IMR-90 (cell line): ENCODE data around the gene FOXC1. TPM values are rescaled to one million over a fixed set of nuclear protein-coding genes. Genes with fewer than 3 reads are reported as not detected.

ENCODE experiments used
- ATAC-seq: fragments of 200-7000 bp; cut with Tn5 transposase; 2 replicates; pipeline ENCODE4 v1.9.1; 2020; ENCODE audit warnings: low read depth, mild to moderate bottlenecking, moderate library complexity
- BruUV-seq: library from RNA; stranded (reverse); fragments of 400-500 nt; replicated peaks from 2 replicates; lab custom pipeline; 2021; lab: Mats Ljungman, UMichigan
- CTCF ChIA-PET: fragments of 300-600 bp; formaldehyde crosslinking; extraction: SDS; loops from one replicate; lab custom pipeline; 2021; ENCODE audit warnings: antibody characterized with exemption; lab: Yijun Ruan, JAX
- POLR2A ChIA-PET: fragments of 300-600 bp; sonication (Branson Sonifier 250); formaldehyde crosslinking; loops from one replicate; lab custom pipeline; 2022; ENCODE audit warnings: antibody characterized with exemption; ENCODE audit not compliant: unreplicated experiment; lab: Charles Lee
- DNase-seq: peaks from one replicate; pipeline ENCODE4 v3.0.0; 2013
- H2AFZ ChIP-seq: replicated peaks from 2 replicates; pipeline ENCODE3; 2013; ENCODE audit warnings: low read length, mild to moderate bottlenecking; ENCODE audit not compliant: poor library complexity
- H2AK5ac ChIP-seq: 2 replicates; pipeline ENCODE4 v1.6.1; 2013; ENCODE audit warnings: low read depth, low read length, inconsistent platforms
- H2AK9ac ChIP-seq: replicated peaks from 2 replicates; pipeline ENCODE3; 2013; ENCODE audit warnings: mild to moderate bottlenecking, low read depth, low read length, moderate library complexity; ENCODE audit not compliant: poor library complexity
- H2BK120ac ChIP-seq: 2 replicates; pipeline ENCODE4 v1.6.1; 2013; ENCODE audit warnings: low read depth, low read length, inconsistent platforms
- H2BK15ac ChIP-seq: 3 replicates; pipeline ENCODE4 v1.6.1; 2013; ENCODE audit warnings: low read depth, low read length, inconsistent platforms
- H2BK20ac ChIP-seq: 2 replicates; pipeline ENCODE4 v1.6.1; 2013; ENCODE audit warnings: low read depth, mild to moderate bottlenecking, inconsistent platforms, low read length, moderate library complexity
- H2BK5ac ChIP-seq: 2 replicates; pipeline ENCODE4 v1.6.1; 2013; ENCODE audit warnings: mild to moderate bottlenecking, low read depth, low read length, inconsistent platforms; ENCODE audit not compliant: poor library complexity, severe bottlenecking
- H3K14ac ChIP-seq: replicated peaks from 2 replicates; pipeline ENCODE4 v1.6.1; 2013; ENCODE audit warnings: low read depth, low read length, inconsistent platforms
- H3K18ac ChIP-seq: 2 replicates; pipeline ENCODE4 v1.6.1; 2013; ENCODE audit warnings: low read depth, low read length, control low read depth
- H3K23ac ChIP-seq: 2 replicates; pipeline ENCODE4 v1.6.1; 2013; ENCODE audit warnings: low read depth, low read length, inconsistent platforms
- H3K27ac ChIP-seq: 2 replicates; pipeline ENCODE4 v1.5.1; 2013; ENCODE audit warnings: mild to moderate bottlenecking, control low read depth, low read length; ENCODE audit not compliant: insufficient read depth
- H3K27me3 ChIP-seq: 2 replicates; pipeline ENCODE4 v1.6.1; 2013; ENCODE audit warnings: low read length; ENCODE audit not compliant: control insufficient read depth, insufficient read depth
- H3K36me3 ChIP-seq: 2 replicates; pipeline ENCODE4 v1.6.1; 2013; ENCODE audit warnings: low read length, mixed read lengths; ENCODE audit not compliant: control insufficient read depth, insufficient read depth
- H3K4ac ChIP-seq: 2 replicates; pipeline ENCODE4 v1.6.1; 2013; ENCODE audit warnings: low read depth, low read length, inconsistent platforms
- H3K4me1 ChIP-seq: 2 replicates; pipeline ENCODE4 v1.6.1; 2013; ENCODE audit warnings: low read length, mixed read lengths; ENCODE audit not compliant: control insufficient read depth, insufficient read depth
- H3K4me2 ChIP-seq: 2 replicates; pipeline ENCODE4 v1.6.1; 2013; ENCODE audit warnings: low read depth, mild to moderate bottlenecking, control low read depth, low read length, moderate library complexity
- H3K4me3 ChIP-seq: 2 replicates; pipeline ENCODE4 v1.5.1; 2013; ENCODE audit warnings: low read depth, mild to moderate bottlenecking, control low read depth, low read length, moderate library complexity; ENCODE audit not compliant: insufficient read depth
- H3K56ac ChIP-seq: 2 replicates; pipeline ENCODE4 v1.6.1; 2013; ENCODE audit warnings: low read length, inconsistent platforms; ENCODE audit not compliant: insufficient read depth; ENCODE audit errors: extremely low read depth
- H3K79me1 ChIP-seq, 2 experiments: 2 replicates each; pipeline ENCODE4 v1.6.1; 2013; ENCODE audit warnings: low read length in 2 of 2, inconsistent platforms in 1 of 2, low read depth in 1 of 2
- H3K9ac ChIP-seq: 2 replicates; pipeline ENCODE4 v1.6.1; 2013; ENCODE audit warnings: low read depth, low read length, control low read depth
- H3K9me1 ChIP-seq: 2 replicates; pipeline ENCODE4 v1.6.1; 2013; ENCODE audit warnings: low read length, inconsistent platforms; ENCODE audit not compliant: insufficient read depth
- H3K9me3 ChIP-seq: 2 replicates; pipeline ENCODE4 v1.6.1; 2013; ENCODE audit warnings: low read length; ENCODE audit not compliant: control insufficient read depth, insufficient read depth
- H4K20me1 ChIP-seq: 2 replicates; pipeline ENCODE4 v1.6.1; 2013; ENCODE audit warnings: low read length, inconsistent platforms; ENCODE audit not compliant: insufficient read depth
- H4K5ac ChIP-seq: 2 replicates; pipeline ENCODE4 v1.6.1; 2013; ENCODE audit warnings: mild to moderate bottlenecking, low read depth, low read length, control low read depth
- H4K8ac ChIP-seq, 2 experiments: 2 replicates each; pipeline ENCODE4 v1.6.1; 2013; ENCODE audit warnings: low read depth in 2 of 2, low read length in 2 of 2, control low read depth in 1 of 2, inconsistent platforms in 1 of 2
- H4K91ac ChIP-seq: 2 replicates; pipeline ENCODE4 v1.6.1; 2013; ENCODE audit warnings: low read depth, low read length, inconsistent platforms; ENCODE audit not compliant: insufficient read depth
- ELK1 ChIP-seq: fragments of 150-350 bp; IDR thresholded peaks from 2 replicates; pipeline ENCODE4 v1.6.1; 2016; ENCODE audit warnings: low read depth, mild to moderate bottlenecking, low read length, moderate library complexity, borderline replicate concordance
- MXI1 ChIP-seq: IDR thresholded peaks from 2 replicates; pipeline ENCODE4 v1.6.1; 2012; ENCODE audit warnings: low read depth, mild to moderate bottlenecking, low read length, moderate library complexity, borderline replicate concordance
- NFE2L2 ChIP-seq: fragments of 150-350 bp; IDR thresholded peaks from 2 replicates; pipeline ENCODE4 v1.6.1; 2016; ENCODE audit warnings: low read depth, mild to moderate bottlenecking, low read length
- POLR2A ChIP-seq: IDR thresholded peaks from 2 replicates; pipeline ENCODE4 v1.6.1; 2012; ENCODE audit warnings: mild to moderate bottlenecking, low read depth, low read length
- WGBS, 2 experiments: methylation state at CpG; one replicate each; pipeline versions ENCODE4 v1.1.5 to v1.1.7; 2013; ENCODE audit warnings: missing lambda C conversion rate in 2 of 2; ENCODE audit not compliant: insufficient read length in 1 of 2; ENCODE audit errors: extremely low coverage in 2 of 2; 5-methylcytosine and 5-hydroxymethylcytosine counted together
- dilution Hi-C: fragments of 300-500 bp; cut with HindIII; formaldehyde crosslinking; loops from one replicate; pipeline ENCODE4 v1.14.3; 2018; ENCODE audit warnings: low sequenced_read_pairs; ENCODE audit not compliant: unreplicated experiment
- in situ Hi-C: fragments of 300-500 bp; cut with MboI; formaldehyde crosslinking; loops from 3 replicates; pipeline ENCODE4 v1.14.3; 2019; ENCODE audit warnings: low sequenced_read_pairs, inconsistent platforms, mixed read lengths
- intact Hi-C: fragments of 100-400 bp; cut with micrococcal nuclease; formaldehyde crosslinking; loops from 2 replicates; pipeline ENCODE4 v1.10.0; 2022
- polyA plus RNA-seq, 3 experiments: library from polyadenylated mRNA; depleted of rRNA; stranded (reverse); fragments of >200 nt; gene quantifications; 2 replicates each; pipeline ENCODE4 v1.2.3, GENCODE V29; 2012; ENCODE audit warnings: low replicate concordance in 1 of 3
- total RNA-seq: library from RNA; depleted of rRNA; stranded (reverse); fragments of >200 nt; gene quantifications from 2 replicates; pipeline ENCODE4 v1.2.3, GENCODE V29; 2012

Gene FOXC1
- total and polyA plus RNA-seq, 2 of the 4 experiments (the other 2 are of a cell fraction) = 1.3 to 4.0 TPM

GRCh38 chr6:1609041-1609647 lies 571 bp upstream of the FOXC1 start:
- Histone ChIP-seq H3K23ac (peak overlapping the region; percentile 28; the same call in 1 of the 2 replicates), H2BK15ac (peak overlapping the region; percentile 52; the same call in 1 of the 3 replicates), H3K4me1 (peaks cover 2% of the 10 kb centered on the region; the same call in 1 of the 2 replicates), H2AK9ac (peak overlapping the region; percentile 85), H4K8ac (peak overlapping the region; percentile 42 to 82; a peak in 2 of 4 replicates), H3K4ac (peak overlapping the region; percentile 84), H3K4me2 (peak overlapping the region; percentile 75), H3K27ac (peak overlapping the region; percentile 63), H2BK5ac (peak overlapping the region; percentile 70), H4K5ac (peak overlapping the region; percentile 64; the same call in 1 of the 2 replicates), H2AK5ac (peak overlapping the region; percentile 43; the same call in 1 of the 2 replicates), H3K9me3 (peaks cover 7% of the 10 kb centered on the region; the same call in 1 of the 2 replicates), H2BK20ac (no peak overlapping the region; the same call in 1 of the 2 replicates), H3K79me1 (peaks cover 0 to 8% of the 10 kb centered on the region in 2 experiments; a peak in 3 of 4 replicates), H3K56ac (no peak overlapping the region), H3K36me3 (peaks cover 5% of the 10 kb centered on the region), H4K91ac (peak overlapping the region; percentile 38; the same call in 1 of the 2 replicates), H2BK120ac (peak overlapping the region; percentile 74), H3K18ac (peak overlapping the region; percentile 83; the same call in 1 of the 2 replicates), H2AFZ (peak overlapping the region; percentile 94), H4K20me1 (peaks cover 11% of the 10 kb centered on the region), H3K27me3 (peaks cover 29% of the 10 kb centered on the region), H3K9ac (peak overlapping the region; percentile 73), H3K9me1 (no peaks in the 10 kb centered on the region), H3K14ac (peak overlapping the region; percentile 67), H3K4me3 (peak overlapping the region; percentile 39)
- 7% methylated on average over 11 of the region's 58 CpGs; no CpG with 5 or more reads in 1 of the 2 experiments for WGBS, 2 experiments
- ATAC-seq (peak; percentile 12), DNase-seq (peak; percentile 8)
- no TSS peak for BruUV-seq
- in situ Hi-C loops (loop anchor here (10.0 kb wide), 1 partner anchor 576 kb away; no protein-coding TSS in a partner anchor), intact Hi-C loops (loop anchor here (1.0 kb wide), 2 partner anchors 77 to 1025 kb away; no protein-coding TSS in a partner anchor), dilution Hi-C loops (no loop called here)
- TF ChIP-seq NFE2L2 (no peak), MXI1 (0 out of 2 replicates have a peak, but pooled peaks have one; percentile 6), ELK1 (no peak), POLR2A (no peak)
- ChIA-PET POLR2A (no interaction called here), CTCF (no interaction called here)
